Endodermal cell (in vitro differentiated cells): Measurements from ENCODE around the gene PRDM2. TPM values are rescaled to one million over a fixed set of nuclear protein-coding genes. Genes with fewer than 3 reads are reported as not detected.

Experiments
- DNase-seq: peaks from one replicate; pipeline ENCODE4 v3.0.0-alpha.2; 2017
- H3K27ac ChIP-seq: 2 replicates; pipeline ENCODE4 v1.5.1; 2013; ENCODE audit warnings: mild to moderate bottlenecking, low read depth, low read length, moderate library complexity
- H3K27me3 ChIP-seq: 2 replicates; pipeline ENCODE4 v1.6.1; 2013; ENCODE audit warnings: mild to moderate bottlenecking, low read length, moderate library complexity; ENCODE audit not compliant: insufficient read depth, control insufficient read depth, poor library complexity, severe bottlenecking
- H3K36me3 ChIP-seq: 2 replicates; pipeline ENCODE4 v1.7.0; 2013; ENCODE audit warnings: mild to moderate bottlenecking, low read length, moderate library complexity; ENCODE audit not compliant: control insufficient read depth, insufficient read depth
- H3K4me1 ChIP-seq: one replicate; pipeline ENCODE4 v1.7.0; 2013; ENCODE audit warnings: low read length; ENCODE audit not compliant: control insufficient read depth, insufficient read depth
- H3K4me3 ChIP-seq: 2 replicates; pipeline ENCODE4 v1.5.1; 2013; ENCODE audit warnings: mild to moderate bottlenecking, low read length, moderate library complexity
- H3K9ac ChIP-seq: 2 replicates; pipeline ENCODE4 v1.6.1; 2013; ENCODE audit warnings: mild to moderate bottlenecking, low read length, moderate library complexity; ENCODE audit not compliant: poor library complexity, severe bottlenecking; ENCODE audit errors: extremely low read depth
- H3K9me3 ChIP-seq: 2 replicates; pipeline ENCODE4 v1.6.1; 2013; ENCODE audit warnings: mild to moderate bottlenecking, low read length, moderate library complexity; ENCODE audit not compliant: control insufficient read depth
- H3K27ac Mint-ChIP-seq: 2 replicates; pipeline ENCODE4 v1.8.0; 2020; ENCODE audit warnings: mixed read lengths
- H3K27me3 Mint-ChIP-seq: 2 replicates; pipeline ENCODE4 v1.8.0; 2021; ENCODE audit warnings: mild to moderate bottlenecking, mixed read lengths; ENCODE audit not compliant: insufficient read depth
- H3K36me3 Mint-ChIP-seq: 2 replicates; pipeline ENCODE4 v1.8.0; 2020; ENCODE audit warnings: low read depth, mixed read lengths
- H3K4me1 Mint-ChIP-seq: 2 replicates; pipeline ENCODE4 v1.8.0; 2020; ENCODE audit warnings: mixed read lengths
- H3K4me3 Mint-ChIP-seq: 2 replicates; pipeline ENCODE4 v1.8.0; 2020; ENCODE audit warnings: mild to moderate bottlenecking, moderate library complexity, mixed read lengths
- H3K9me3 Mint-ChIP-seq: 2 replicates; pipeline ENCODE4 v1.8.0; 2020; ENCODE audit warnings: mild to moderate bottlenecking, mixed read lengths
- CTCF ChIP-seq: fragments of 200-600 bp; sonication (generic); conservative IDR thresholded peaks from 2 replicates; pipeline ENCODE4 v1.5.0; 2021; ENCODE audit warnings: antibody characterized with exemption, mild to moderate bottlenecking
- WGBS, 2 experiments: methylation state at CpG; one replicate each; pipeline versions ENCODE4 v1.1.5 to v1.1.7; 2013; ENCODE audit warnings: missing lambda C conversion rate in 2 of 2, mixed read lengths in 1 of 2; ENCODE audit not compliant: insufficient coverage in 1 of 2, insufficient read length in 1 of 2; 5-methylcytosine and 5-hydroxymethylcytosine counted together
- total RNA-seq, 2 donors: library from RNA; stranded (reverse); fragmentation: NEBNext Ultra II Directional in 1 of 2; extraction: Animal tissue kit (Norgen Biotek cat#: 25700) in 1 of 2; gene quantifications; 2 replicates in 1 of 2; 3 replicates in 1 of 2; pipeline ENCODE4 v1.2.1, GENCODE V29; 2021

Gene PRDM2
- total RNA-seq, 2 donors from 2014 or later, result 29.4 to 35.4 TPM

- Histone ChIP-seq H3K27ac (no peak overlapping the region), H3K27me3 (no peaks in the 10 kb centered on the region), H3K9ac (no peak overlapping the region), H3K4me1 (no peaks in the 10 kb centered on the region), H3K4me3 (no peak overlapping the region), H3K9me3 (no peaks in the 10 kb centered on the region), H3K36me3 (no peaks in the 10 kb centered on the region)
- Mint-ChIP-seq H3K4me1 (no peaks in the 10 kb centered on the region), H3K4me3 (no peak overlapping the region), H3K27ac (no peak overlapping the region), H3K27me3 (peaks cover 3% of the 10 kb centered on the region), H3K36me3 (peaks cover 8% of the 10 kb centered on the region), H3K9me3 (no peaks in the 10 kb centered on the region)
- DNase-seq, result no peak
- TF ChIP-seq CTCF, result no peak
- 93 to 99% methylated on average over 7 of the region's 7 CpGs for WGBS, 2 experiments
These were observed 118.9 kb downstream of the PRDM2 start for GRCh38 chr1:13818926-13819325.

- H3K9ac ChIP-seq, result no peak overlapping the region
- H3K4me1 ChIP-seq, result no peaks in the 10 kb centered on the region
- H3K4me3 ChIP-seq, result no peak overlapping the region
- H3K27ac Mint-ChIP-seq, result no peak overlapping the region
- 70 to 87% methylated on average over 2 to 5 of the region's 5 CpGs for WGBS, 2 experiments
- no peak for DNase-seq
- H3K36me3 ChIP-seq, result no peaks in the 10 kb centered on the region
- no peaks in the 10 kb centered on the region for H3K9me3 ChIP-seq
- no peaks in the 10 kb centered on the region for H3K4me1 Mint-ChIP-seq
- no peak for TF ChIP-seq CTCF
- peaks cover 3% of the 10 kb centered on the region for H3K27me3 Mint-ChIP-seq
- peaks cover 8% of the 10 kb centered on the region for H3K36me3 Mint-ChIP-seq
- H3K27me3 ChIP-seq, result no peaks in the 10 kb centered on the region
- no peak overlapping the region for H3K4me3 Mint-ChIP-seq
- H3K9me3 Mint-ChIP-seq, result no peaks in the 10 kb centered on the region
- H3K27ac ChIP-seq, result no peak overlapping the region
These were observed 119.7 kb downstream of the PRDM2 start for GRCh38 chr1:13819642-13820041.

DNA sequence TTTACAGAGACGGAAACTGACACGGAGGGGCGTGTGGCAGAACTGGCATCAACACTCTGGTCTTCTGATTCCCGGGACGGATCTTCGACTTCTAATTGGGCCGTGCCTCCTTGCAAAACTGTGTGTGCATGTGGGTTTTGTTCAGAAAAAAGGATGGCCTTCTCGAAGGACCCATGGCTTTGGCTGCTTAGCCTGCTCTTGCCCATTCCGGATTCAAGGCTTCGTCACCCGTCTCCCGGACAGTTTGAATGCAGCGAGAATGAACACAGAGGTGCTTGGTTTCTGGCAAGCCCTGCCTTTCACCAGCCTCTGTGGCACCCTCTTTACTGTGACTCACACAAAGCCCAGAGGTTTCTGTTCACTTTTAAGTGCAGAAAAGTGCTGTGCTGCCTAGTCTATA lies 120.1 kb downstream of the PRDM2 start:
- H3K9ac ChIP-seq, result no peak overlapping the region
- Mint-ChIP-seq H3K27ac (no peak overlapping the region), H3K4me1 (no peaks in the 10 kb centered on the region), H3K27me3 (peaks cover 5% of the 10 kb centered on the region), H3K9me3 (no peaks in the 10 kb centered on the region), H3K4me3 (no peak overlapping the region), H3K36me3 (peaks cover 8% of the 10 kb centered on the region)
- H3K27me3 ChIP-seq, result no peaks in the 10 kb centered on the region
- H3K27ac ChIP-seq, result no peak overlapping the region
- H3K9me3 ChIP-seq, result no peaks in the 10 kb centered on the region
- H3K4me3 ChIP-seq, result no peak overlapping the region
- 94 to 95% methylated on average over 8 to 13 of the region's 13 CpGs for WGBS, 2 experiments
- no peak for DNase-seq
- no peaks in the 10 kb centered on the region for H3K4me1 ChIP-seq
- TF ChIP-seq CTCF, result no peak
- no peaks in the 10 kb centered on the region for H3K36me3 ChIP-seq
